Lung (tissue), 12 donors: ENCODE data around the gene TTYH2. TPM values are rescaled to one million over a fixed set of nuclear protein-coding genes. Genes with fewer than 3 reads are reported as not detected.

Experiments used
- ATAC-seq: fragments of 200-7000 bp; cut with Tn5 transposase; one replicate; pipeline ENCODE4 v1.9.1; 2020; ENCODE audit warnings: moderate number of reproducible peaks; ENCODE audit not compliant: insufficient read depth, low FRiP score
- DNase-seq, 3 donors: peaks; one replicate each; pipeline ENCODE4 v3.0.0-alpha.2; 2013 to 2017
- H3K27ac ChIP-seq, 2 donors: one replicate each; pipeline ENCODE4 v1.5.1; 2013; ENCODE audit warnings: mild to moderate bottlenecking in 2 of 2, moderate library complexity in 2 of 2, control low read depth in 1 of 2, inconsistent platforms in 1 of 2, low read depth in 1 of 2, low read length in 1 of 2
- H3K27me3 ChIP-seq, 3 donors: one replicate each; pipeline ENCODE4 v1.5.1; 2013; ENCODE audit warnings: low read length in 2 of 3; ENCODE audit not compliant: control insufficient read depth in 3 of 3, insufficient read depth in 3 of 3
- H3K36me3 ChIP-seq, 4 donors: one replicate each; pipeline ENCODE4 v1.5.1; 2013; ENCODE audit warnings: low read length in 4 of 4, mild to moderate bottlenecking in 1 of 4, moderate library complexity in 1 of 4; ENCODE audit not compliant: control insufficient read depth in 4 of 4, insufficient read depth in 4 of 4
- H3K4me1 ChIP-seq, 5 donors: one replicate each; pipeline ENCODE4 v1.5.1; 2013; ENCODE audit warnings: low read length in 5 of 5, mild to moderate bottlenecking in 2 of 5, moderate library complexity in 1 of 5; ENCODE audit not compliant: control insufficient read depth in 5 of 5, insufficient read depth in 5 of 5
- H3K4me3 ChIP-seq: one replicate; pipeline ENCODE4 v1.5.1; 2013; ENCODE audit warnings: mild to moderate bottlenecking, control low read depth, moderate library complexity
- H3K9ac ChIP-seq, 2 donors: one replicate each; pipeline ENCODE4 v1.5.1; 2013; ENCODE audit warnings: low read length in 2 of 2, control low read depth in 1 of 2; ENCODE audit not compliant: insufficient read depth in 1 of 2
- H3K9me3 ChIP-seq, 4 donors: one replicate each; pipeline ENCODE4 v1.5.1; 2013; ENCODE audit warnings: low read length in 3 of 4, mild to moderate bottlenecking in 1 of 4, moderate library complexity in 1 of 4; ENCODE audit not compliant: control insufficient read depth in 4 of 4, insufficient read depth in 3 of 4
- WGBS, 2 donors: extraction: QIAGEN DNeasy Blood & Tissue Kit; methylation state at CpG; one replicate each; pipeline ENCODE4 v1.1.7; 2013; 5-methylcytosine and 5-hydroxymethylcytosine counted together
- polyA plus RNA-seq, 2 donors: library from polyadenylated mRNA; stranded (reverse); fragments of 200-250 nt; gene quantifications; one replicate each; pipeline ENCODE4 v1.2.1, GENCODE V29; 2013
- total RNA-seq, 2 donors: library from RNA; depleted of rRNA in 1 of 2; stranded (reverse); fragments of >200 nt in 1 of 2; gene quantifications; one replicate each; pipeline ENCODE4 v1.2.1, GENCODE V29; 2014 to 2021
- TF ChIP-seq, protein P1 (sequence below): IDR thresholded peaks from 2 replicates; pipeline ENCODE4 v1.5.1; 2012; ENCODE audit warnings: mild to moderate bottlenecking; ENCODE audit errors: control extremely low read depth, extremely low read depth
- donor health status: control.
- donor health status: control.
- donor health status: Bipolar disorder and iron deficiency.
- donor health status: healthy.
- donor health status: DM: yes; HTN: yes; CAD: no.

TTYH2 gene
- total and polyA plus RNA-seq, 4 donors = 2.3 to 10.6 (median 5.4) TPM

GRCh38 chr17:74201948-74202347, 11.4 kb upstream of the TTYH2 start:
- peaks cover 0 to 8% (median 6%) of the 10 kb centered on the region in 3 donors for H3K27me3 ChIP-seq
- H3K9me3 ChIP-seq = no peaks in the 10 kb centered on the region
- peaks cover 0 to 16% (median 10%) of the 10 kb centered on the region in 4 donors for H3K36me3 ChIP-seq
- WGBS, 2 donors = 72 to 83% methylated on average over 10 of the region's 10 CpGs
- H3K4me3 ChIP-seq = no peak overlapping the region
- no peak for DNase-seq
- H3K9ac ChIP-seq = no peak overlapping the region
- H3K27ac ChIP-seq = no peak overlapping the region
- TF ChIP-seq, protein P1, sequence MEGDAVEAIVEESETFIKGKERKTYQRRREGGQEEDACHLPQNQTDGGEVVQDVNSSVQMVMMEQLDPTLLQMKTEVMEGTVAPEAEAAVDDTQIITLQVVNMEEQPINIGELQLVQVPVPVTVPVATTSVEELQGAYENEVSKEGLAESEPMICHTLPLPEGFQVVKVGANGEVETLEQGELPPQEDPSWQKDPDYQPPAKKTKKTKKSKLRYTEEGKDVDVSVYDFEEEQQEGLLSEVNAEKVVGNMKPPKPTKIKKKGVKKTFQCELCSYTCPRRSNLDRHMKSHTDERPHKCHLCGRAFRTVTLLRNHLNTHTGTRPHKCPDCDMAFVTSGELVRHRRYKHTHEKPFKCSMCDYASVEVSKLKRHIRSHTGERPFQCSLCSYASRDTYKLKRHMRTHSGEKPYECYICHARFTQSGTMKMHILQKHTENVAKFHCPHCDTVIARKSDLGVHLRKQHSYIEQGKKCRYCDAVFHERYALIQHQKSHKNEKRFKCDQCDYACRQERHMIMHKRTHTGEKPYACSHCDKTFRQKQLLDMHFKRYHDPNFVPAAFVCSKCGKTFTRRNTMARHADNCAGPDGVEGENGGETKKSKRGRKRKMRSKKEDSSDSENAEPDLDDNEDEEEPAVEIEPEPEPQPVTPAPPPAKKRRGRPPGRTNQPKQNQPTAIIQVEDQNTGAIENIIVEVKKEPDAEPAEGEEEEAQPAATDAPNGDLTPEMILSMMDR = no peak
- ATAC-seq = no peak
- H3K4me1 ChIP-seq = peaks cover 3 to 17% (median 8%) of the 10 kb centered on the region in 5 donors

DNA sequence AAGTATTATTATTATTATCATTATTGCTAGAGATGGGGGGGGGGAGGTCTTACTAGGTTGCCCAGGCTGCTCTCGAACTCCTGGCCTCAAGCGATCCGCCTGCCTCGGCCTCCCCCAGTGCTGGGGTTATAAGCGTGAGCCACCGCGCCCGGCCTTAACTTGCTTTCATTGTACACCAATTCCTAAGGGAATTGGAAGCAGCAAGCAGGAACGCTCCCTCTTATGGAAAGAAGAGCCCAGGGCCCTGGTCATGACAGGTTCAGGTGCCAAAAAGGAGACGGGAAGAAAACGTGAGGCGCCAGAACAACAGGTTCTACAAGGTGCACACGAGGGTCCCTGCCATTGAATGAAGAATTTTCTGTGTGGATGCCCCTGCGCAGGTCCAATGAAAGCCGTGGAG, 10.4 kb upstream of the TTYH2 start:
- Histone ChIP-seq H3K36me3 (peaks cover 0 to 26% (median 16%) of the 10 kb centered on the region in 4 donors), H3K27ac (no peak overlapping the region), H3K4me3 (no peak overlapping the region), H3K4me1 (peaks cover 3 to 17% (median 8%) of the 10 kb centered on the region in 5 donors), H3K27me3 (peaks cover 0 to 8% (median 0%) of the 10 kb centered on the region in 3 donors), H3K9ac (no peak overlapping the region), H3K9me3 (no peaks in the 10 kb centered on the region)
- DNase-seq = no peak
- TF ChIP-seq, protein P1 = no peak
- no peak for ATAC-seq
- 38 to 40% methylated on average over 15 of the region's 15 CpGs for WGBS, 2 donors

GRCh38 chr17:74203439-74204240, 9.7 kb upstream of the TTYH2 start, which contains the start of gene RPL38:
RPL38 (plus strand) TSS chr17:74203678; CDS start chr17:74203956, 278 bp downstream.
- DNase-seq = peak; percentile 96 to 99 (median 97)
- Histone ChIP-seq H3K36me3 (peaks cover 3 to 27% (median 21%) of the 10 kb centered on the region in 4 donors), H3K9me3 (no peaks in the 10 kb centered on the region), H3K4me1 (peaks cover 3 to 17% (median 8%) of the 10 kb centered on the region in 5 donors), H3K27ac (peak within 1 kb of the TSS; percentile 83 to 90), H3K27me3 (peaks cover 0 to 8% (median 0%) of the 10 kb centered on the region in 3 donors), H3K9ac (peak within 1 kb of the TSS; percentile 93 to 97), H3K4me3 (peak within 1 kb of the TSS; percentile 90)
- 1% methylated on average over 53 of the region's 53 CpGs for WGBS, 2 donors
- TF ChIP-seq, protein P1 = peak; percentile 93
- ATAC-seq = peak; percentile 94
